ENCODE results near the gene N4BP2. TPM values are rescaled to one million over a fixed set of nuclear protein-coding genes. Genes with fewer than 3 reads are reported as not detected.

N4BP2 gene
- total and polyA plus RNA-seq, 7 donors = 1.1 to 6.8 (median 2.7) TPM

DNA sequence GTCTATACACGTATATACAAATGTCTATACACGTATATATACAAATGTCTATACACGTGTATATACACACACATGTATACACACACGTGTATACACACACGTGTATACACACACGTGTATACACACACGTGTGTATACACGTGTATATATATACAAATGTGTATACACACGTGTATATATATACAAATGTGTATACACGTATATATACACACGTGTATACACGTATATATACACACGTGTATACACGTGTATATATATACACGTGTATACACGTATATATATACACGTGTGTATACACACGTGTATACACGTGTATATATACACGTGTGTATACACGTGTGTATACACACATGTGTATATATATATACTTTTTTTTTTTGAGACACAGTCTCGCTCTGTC, 23.9 kb upstream of the N4BP2 start:
- ATAC-seq = no peak

DNA sequence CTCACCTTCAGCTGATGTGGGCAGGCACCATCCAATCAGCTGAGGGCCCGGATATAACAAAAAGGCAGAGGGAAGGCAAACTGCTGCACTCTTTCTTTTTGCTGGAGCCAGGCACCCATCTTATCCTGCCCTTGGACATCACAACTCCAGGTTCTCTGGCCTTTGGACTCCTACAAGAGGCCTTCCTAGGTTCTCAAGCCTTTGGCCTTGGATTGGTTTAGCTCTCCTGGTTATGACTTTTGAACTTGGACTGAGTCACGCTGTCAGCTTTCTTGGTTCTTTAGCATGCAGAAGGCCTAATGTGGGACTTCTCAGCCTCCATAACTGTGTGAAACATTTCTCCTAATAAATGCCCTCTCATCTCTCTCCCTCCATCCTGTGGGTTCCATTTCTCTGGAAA, 23.0 kb upstream of the N4BP2 start:
- WGBS, 3 donors = 67 to 76% (median 72%) methylated on average over 2 of the region's 2 CpGs
- TF ChIP-seq, protein P1, sequence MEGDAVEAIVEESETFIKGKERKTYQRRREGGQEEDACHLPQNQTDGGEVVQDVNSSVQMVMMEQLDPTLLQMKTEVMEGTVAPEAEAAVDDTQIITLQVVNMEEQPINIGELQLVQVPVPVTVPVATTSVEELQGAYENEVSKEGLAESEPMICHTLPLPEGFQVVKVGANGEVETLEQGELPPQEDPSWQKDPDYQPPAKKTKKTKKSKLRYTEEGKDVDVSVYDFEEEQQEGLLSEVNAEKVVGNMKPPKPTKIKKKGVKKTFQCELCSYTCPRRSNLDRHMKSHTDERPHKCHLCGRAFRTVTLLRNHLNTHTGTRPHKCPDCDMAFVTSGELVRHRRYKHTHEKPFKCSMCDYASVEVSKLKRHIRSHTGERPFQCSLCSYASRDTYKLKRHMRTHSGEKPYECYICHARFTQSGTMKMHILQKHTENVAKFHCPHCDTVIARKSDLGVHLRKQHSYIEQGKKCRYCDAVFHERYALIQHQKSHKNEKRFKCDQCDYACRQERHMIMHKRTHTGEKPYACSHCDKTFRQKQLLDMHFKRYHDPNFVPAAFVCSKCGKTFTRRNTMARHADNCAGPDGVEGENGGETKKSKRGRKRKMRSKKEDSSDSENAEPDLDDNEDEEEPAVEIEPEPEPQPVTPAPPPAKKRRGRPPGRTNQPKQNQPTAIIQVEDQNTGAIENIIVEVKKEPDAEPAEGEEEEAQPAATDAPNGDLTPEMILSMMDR (IDR thresholded peaks at IDR 0.05) = no peak
- DNase-seq (no peak), ATAC-seq (no peak)
- Histone ChIP-seq H3K36me3 (ENCODE audit: insufficient read depth in 1 of 2, low read depth in 1 of 2) (no peaks in the 10 kb centered on the region), H3K4me3 (no peak overlapping the region), H3K27me3 (ENCODE audit: insufficient read depth in 3 of 3, low read length in 2 of 3) (no peaks in the 10 kb centered on the region), H3K27ac (no peak overlapping the region), H3K9me3 (no peaks in the 10 kb centered on the region), H3K4me1 (no peaks in the 10 kb centered on the region)
- intact Hi-C loops (cut with DNase I) = no loop called here

More for the DNA sequence above, 23.9 kb upstream of the N4BP2 start:
- Histone ChIP-seq H3K36me3 (ENCODE audit: insufficient read depth in 1 of 2, low read depth in 1 of 2) (no peaks in the 10 kb centered on the region), H3K9me3 (no peaks in the 10 kb centered on the region), H3K4me3 (no peak overlapping the region), H3K27me3 (ENCODE audit: insufficient read depth in 3 of 3, low read length in 2 of 3) (no peaks in the 10 kb centered on the region), H3K4me1 (no peaks in the 10 kb centered on the region), H3K27ac (no peak overlapping the region)
- intact Hi-C loops (cut with DNase I) = no loop called here
- TF ChIP-seq, protein P1 (IDR thresholded peaks at IDR 0.05) = no peak
- 87 to 90% (median 88%) methylated on average over 15 to 22 of the region's 22 CpGs for WGBS, 3 donors
- no peak for DNase-seq

DNA sequence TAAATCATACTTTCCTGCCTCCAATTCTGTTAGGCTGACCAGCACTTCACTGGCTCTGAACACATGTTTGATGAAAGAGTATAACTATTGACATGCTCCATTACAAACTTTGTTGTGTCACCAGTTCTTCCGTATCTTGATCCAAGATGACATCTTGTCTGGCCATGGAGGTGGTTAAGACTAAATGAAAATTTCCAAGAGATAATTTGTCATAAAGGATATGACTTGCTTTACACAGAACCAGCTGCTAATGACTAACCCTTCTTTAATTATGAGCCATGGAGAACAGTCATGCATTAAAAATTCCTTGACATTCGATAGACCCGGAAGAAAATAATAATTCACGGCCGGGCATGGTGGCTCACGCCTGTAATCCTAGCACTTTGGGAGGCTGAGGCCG, 17.7 kb upstream of the N4BP2 start:
- Histone ChIP-seq H3K4me3 (no peak overlapping the region), H3K27ac (no peak overlapping the region), H3K4me1 (no peaks in the 10 kb centered on the region), H3K9me3 (no peaks in the 10 kb centered on the region), H3K27me3 (ENCODE audit: insufficient read depth in 3 of 3, low read length in 2 of 3) (no peaks in the 10 kb centered on the region), H3K36me3 (ENCODE audit: insufficient read depth in 1 of 2, low read depth in 1 of 2) (no peaks in the 10 kb centered on the region)
- TF ChIP-seq, protein P1 (IDR thresholded peaks at IDR 0.05) = no peak
- WGBS, 3 donors = 43 to 62% (median 44%) methylated on average over 7 of the region's 7 CpGs
- ATAC-seq = no peak
- DNase-seq = no peak
- intact Hi-C loops (cut with DNase I) = no loop called here

DNA sequence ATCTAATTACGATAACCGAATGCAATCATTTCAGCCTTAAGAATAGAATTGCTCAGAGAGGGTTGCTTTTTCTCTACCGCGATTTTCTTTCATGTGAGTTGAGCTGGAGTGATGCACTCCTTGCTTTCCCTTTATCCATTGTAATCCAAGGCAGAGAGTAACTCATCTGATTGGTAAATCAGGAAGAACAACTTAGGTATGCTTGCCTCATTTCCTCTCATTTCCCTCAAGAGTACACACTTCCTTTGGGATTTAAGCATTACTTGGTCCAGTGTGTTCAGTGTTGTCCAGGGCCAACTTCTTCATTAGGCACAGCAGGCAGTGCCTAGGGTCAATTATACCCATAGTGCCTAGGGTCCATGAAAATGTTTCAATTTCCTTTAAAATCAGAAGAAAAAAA, 15.7 kb upstream of the N4BP2 start:
- TF ChIP-seq, protein P1 (IDR thresholded peaks at IDR 0.05) = no peak
- Histone ChIP-seq H3K36me3 (ENCODE audit: insufficient read depth in 1 of 2, low read depth in 1 of 2) (no peaks in the 10 kb centered on the region), H3K27me3 (ENCODE audit: insufficient read depth in 3 of 3, low read length in 2 of 3) (no peaks in the 10 kb centered on the region), H3K9me3 (no peaks in the 10 kb centered on the region), H3K4me1 (no peaks in the 10 kb centered on the region), H3K27ac (no peak overlapping the region), H3K4me3 (no peak overlapping the region)
- DNase-seq = no peak
- WGBS, 3 donors = 77 to 88% (median 82%) methylated on average over 4 of the region's 4 CpGs
- ATAC-seq = no peak
- intact Hi-C loops (cut with DNase I) = no loop called here

DNA sequence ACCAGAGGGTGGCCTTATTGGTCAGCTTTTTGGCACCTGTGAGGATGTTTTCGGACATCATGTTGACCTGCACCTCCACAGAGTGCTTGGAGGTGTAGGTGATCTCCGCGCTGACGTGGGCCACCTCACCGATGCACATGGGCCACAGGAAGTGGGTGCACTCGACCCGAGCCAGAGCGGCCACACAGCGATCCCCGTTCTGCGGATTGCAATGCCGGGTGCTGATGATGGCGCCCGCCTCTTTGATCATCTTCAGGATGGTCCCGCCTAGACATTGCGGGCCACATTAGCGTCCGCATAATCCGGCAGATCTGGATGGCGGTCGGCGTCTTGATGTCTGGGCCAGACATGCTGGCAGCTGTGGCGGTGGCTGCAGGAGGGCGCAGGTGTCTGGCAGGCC, 12.9 kb upstream of the N4BP2 start:
- peaks cover 0 to 7% (median 0%) of the 10 kb centered on the region in 3 donors for H3K27me3 ChIP-seq (ENCODE audit: insufficient read depth in 3 of 3, low read length in 2 of 3)
- H3K4me1 ChIP-seq = no peaks in the 10 kb centered on the region
- TF ChIP-seq, protein P1 (IDR thresholded peaks at IDR 0.05) = no peak
- DNase-seq (no peak), ATAC-seq (no peak)
- no peaks in the 10 kb centered on the region for H3K9me3 ChIP-seq
- intact Hi-C loops (cut with DNase I) = no loop called here
- 95% methylated on average over 24 of the region's 24 CpGs for WGBS, 3 donors
- no peak overlapping the region for H3K4me3 ChIP-seq
- no peaks in the 10 kb centered on the region for H3K36me3 ChIP-seq (ENCODE audit: insufficient read depth in 1 of 2, low read depth in 1 of 2)
- no peak overlapping the region for H3K27ac ChIP-seq
